Mucosa of descending colon (tissue), 3 donors: Measurements from ENCODE around the gene CEP128. TPM values are rescaled to one million over a fixed set of nuclear protein-coding genes. Genes with fewer than 3 reads are reported as not detected.

Experiments used
- ATAC-seq: fragments of 200-7000 bp; cut with Tn5 transposase; one replicate; pipeline ENCODE4 v1.9.1; 2020; ENCODE audit warnings: mild to moderate bottlenecking, moderate library complexity
- DNase-seq, 3 donors: peaks; one replicate each; pipeline ENCODE4 v3.0.0-alpha.2; 2020
- H3K36me3 ChIP-seq: fragments of 200-600 bp; one replicate; pipeline ENCODE4 v1.8.0; 2021; ENCODE audit warnings: low read depth, mild to moderate bottlenecking
- H3K4me1 ChIP-seq: fragments of 200-600 bp; one replicate; pipeline ENCODE4 v1.8.0; 2021; ENCODE audit warnings: low read depth, mild to moderate bottlenecking
- H3K4me3 ChIP-seq: fragments of 200-600 bp; one replicate; pipeline ENCODE4 v1.8.0; 2021; ENCODE audit warnings: mild to moderate bottlenecking
- H3K9me3 ChIP-seq: fragments of 200-600 bp; one replicate; pipeline ENCODE4 v1.8.0; 2021; ENCODE audit warnings: mild to moderate bottlenecking
- intact Hi-C, 2 donors: fragments of 100-400 bp; cut with DNase I in 1 of 2; cut with micrococcal nuclease in 1 of 2; formaldehyde crosslinking; loops; one replicate each; pipeline versions ENCODE4 v1.11.0 to v1.11.1; 2022; cut with DNase I, micrococcal nuclease
- total RNA-seq, 3 donors: library from RNA; stranded (reverse); fragmentation: NEBNext Ultra II Directional in 2 of 3; extraction: Animal tissue kit (Norgen Biotek cat#: 25700) in 2 of 3; gene quantifications; one replicate each; pipeline versions ENCODE4 v1.2.1 to v1.2.4, GENCODE V29; 2021 to 2023
- TF ChIP-seq, protein P1 (sequence below): fragments of 200-600 bp; IDR thresholded peaks from one replicate; pipeline ENCODE4 v1.8.0; 2022; ENCODE audit warnings: antibody characterized with exemption, mild to moderate bottlenecking
- donor health status: DM: no; HTN: no; CAD: no; lungs with moderate emphysema.
- donor health status: DM: no; HTN: no; CAD: no.
- donor health status: DM: no; HTN: yes; CAD: no.

CEP128 gene
- total RNA-seq, 3 donors from 2014 or later: 5.0 to 10.0 (median 9.3) TPM

DNA sequence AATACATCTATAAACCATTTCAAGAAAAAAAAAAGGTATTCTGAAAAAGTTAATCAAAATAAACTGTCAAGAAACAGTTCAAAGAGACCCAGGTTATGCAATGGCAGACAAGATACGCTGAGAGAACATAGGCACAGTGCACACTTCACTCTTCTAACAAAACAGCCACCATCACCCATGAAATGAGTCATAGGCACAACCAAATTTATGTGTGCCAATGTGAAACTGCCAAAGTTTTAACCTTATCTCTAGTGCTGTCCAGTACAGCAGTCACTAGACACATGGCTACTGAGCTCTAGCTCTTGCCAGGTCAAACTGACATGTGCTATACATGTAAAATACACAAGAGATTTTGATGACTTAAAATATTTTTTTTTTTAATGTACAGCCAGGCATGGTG is 1.4 kb downstream of the CEP128 start:
- Histone ChIP-seq H3K4me3 (no peak overlapping the region), H3K4me1 (peaks cover 4% of the 10 kb centered on the region), H3K9me3 (no peaks in the 10 kb centered on the region), H3K36me3 (no peaks in the 10 kb centered on the region)
- DNase-seq (no peak), ATAC-seq (no peak)
- TF ChIP-seq, protein P1, sequence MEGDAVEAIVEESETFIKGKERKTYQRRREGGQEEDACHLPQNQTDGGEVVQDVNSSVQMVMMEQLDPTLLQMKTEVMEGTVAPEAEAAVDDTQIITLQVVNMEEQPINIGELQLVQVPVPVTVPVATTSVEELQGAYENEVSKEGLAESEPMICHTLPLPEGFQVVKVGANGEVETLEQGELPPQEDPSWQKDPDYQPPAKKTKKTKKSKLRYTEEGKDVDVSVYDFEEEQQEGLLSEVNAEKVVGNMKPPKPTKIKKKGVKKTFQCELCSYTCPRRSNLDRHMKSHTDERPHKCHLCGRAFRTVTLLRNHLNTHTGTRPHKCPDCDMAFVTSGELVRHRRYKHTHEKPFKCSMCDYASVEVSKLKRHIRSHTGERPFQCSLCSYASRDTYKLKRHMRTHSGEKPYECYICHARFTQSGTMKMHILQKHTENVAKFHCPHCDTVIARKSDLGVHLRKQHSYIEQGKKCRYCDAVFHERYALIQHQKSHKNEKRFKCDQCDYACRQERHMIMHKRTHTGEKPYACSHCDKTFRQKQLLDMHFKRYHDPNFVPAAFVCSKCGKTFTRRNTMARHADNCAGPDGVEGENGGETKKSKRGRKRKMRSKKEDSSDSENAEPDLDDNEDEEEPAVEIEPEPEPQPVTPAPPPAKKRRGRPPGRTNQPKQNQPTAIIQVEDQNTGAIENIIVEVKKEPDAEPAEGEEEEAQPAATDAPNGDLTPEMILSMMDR: no peak
- intact Hi-C loops: no loop called here

DNA sequence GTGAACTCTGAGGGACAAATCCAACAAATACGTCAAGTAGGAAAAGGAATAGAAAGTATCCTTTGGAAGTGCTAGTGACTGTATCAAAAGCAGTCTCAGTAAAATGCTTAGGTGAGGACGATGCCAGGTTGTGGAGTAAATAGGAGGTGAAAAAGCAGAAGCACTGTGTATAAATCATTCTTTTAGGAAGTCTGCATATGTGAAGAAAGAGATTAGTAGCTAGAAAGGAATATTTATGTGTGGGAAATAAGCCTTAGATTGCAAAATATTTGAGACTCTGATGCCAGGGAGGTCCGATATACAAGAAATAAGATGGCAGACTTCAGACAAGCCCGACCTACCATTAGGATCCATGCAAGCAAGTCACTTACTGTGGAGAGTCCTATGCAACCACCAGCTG is 7.9 kb downstream of the CEP128 start:
- Histone ChIP-seq H3K4me3 (no peak overlapping the region), H3K36me3 (no peaks in the 10 kb centered on the region), H3K9me3 (no peaks in the 10 kb centered on the region), H3K4me1 (no peaks in the 10 kb centered on the region)
- ATAC-seq (no peak), DNase-seq (no peak)
- intact Hi-C loops: no loop called here
- TF ChIP-seq, protein P1: no peak

DNA sequence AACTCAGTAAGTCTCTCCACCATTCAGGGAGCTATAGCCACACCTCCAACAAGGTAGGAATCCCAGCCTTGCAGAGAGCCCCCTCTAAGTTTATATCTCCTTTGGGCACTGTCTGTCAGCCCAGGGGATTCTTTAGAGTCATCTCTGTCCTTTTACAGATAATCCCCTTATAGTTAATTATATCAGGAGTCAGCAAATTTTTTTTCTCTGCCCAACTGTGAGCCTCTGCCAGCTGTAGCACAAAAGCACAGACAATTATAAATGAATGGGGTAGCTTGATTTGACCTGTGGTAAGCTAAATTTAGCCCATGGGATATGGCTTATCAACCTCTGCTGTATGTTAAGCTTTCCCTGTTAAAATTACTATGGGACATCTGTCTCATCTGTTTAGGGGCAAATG is 8.3 kb downstream of the CEP128 start:
- ATAC-seq (no peak), DNase-seq (no peak)
- intact Hi-C loops: no loop called here
- no peaks in the 10 kb centered on the region for H3K36me3 ChIP-seq
- no peak overlapping the region for H3K4me3 ChIP-seq
- no peaks in the 10 kb centered on the region for H3K4me1 ChIP-seq
- TF ChIP-seq, protein P1: no peak
- no peaks in the 10 kb centered on the region for H3K9me3 ChIP-seq

DNA sequence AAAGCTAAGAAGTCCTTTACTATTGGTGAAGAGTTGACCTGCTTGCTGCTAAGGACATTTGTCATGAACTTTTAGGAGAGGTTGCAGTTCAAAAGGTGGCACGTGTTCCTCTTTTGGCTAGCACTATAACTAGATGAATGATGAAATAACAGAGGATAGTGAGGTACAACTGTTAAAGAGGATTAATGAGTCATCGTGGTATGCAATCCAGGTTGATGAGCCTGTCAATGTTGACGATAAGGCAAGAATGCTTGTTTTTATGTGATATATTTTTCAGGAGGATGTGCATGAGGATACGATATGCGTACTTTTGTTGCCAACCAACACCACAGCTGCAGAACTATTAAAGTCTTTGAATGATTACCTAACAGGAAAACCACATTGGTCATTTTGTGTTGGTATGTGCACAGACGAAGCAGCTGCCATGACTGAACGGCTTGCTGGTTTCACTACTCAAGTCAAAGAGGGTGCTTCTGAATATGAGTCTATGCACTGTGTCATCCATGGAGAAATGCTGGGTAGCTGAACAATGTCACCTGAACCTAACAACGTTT is 10.6 kb downstream of the CEP128 start:
- ATAC-seq: peak; percentile 82

DNA sequence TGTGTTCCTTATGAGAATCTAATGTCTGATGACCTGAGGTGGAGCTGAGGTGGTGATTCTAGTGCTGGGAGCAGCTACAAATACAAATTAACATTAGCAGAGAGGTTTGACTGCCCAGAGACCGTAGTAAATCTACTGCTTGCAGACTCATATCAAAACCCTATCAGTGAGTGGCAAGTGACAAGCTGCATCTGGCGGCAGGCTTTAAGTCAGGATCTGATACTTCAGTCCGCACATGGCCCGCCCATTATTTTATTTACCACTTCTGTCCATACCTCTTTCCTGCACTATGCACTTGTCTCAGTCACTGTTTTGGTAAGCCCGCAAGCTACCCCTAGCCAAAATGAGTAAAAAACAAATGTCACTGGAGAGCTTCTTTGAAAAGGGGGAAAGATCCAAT is 11.4 kb downstream of the CEP128 start:
- ATAC-seq (no peak), DNase-seq (no peak)
- H3K36me3 ChIP-seq: no peaks in the 10 kb centered on the region
- intact Hi-C loops: no loop called here
- TF ChIP-seq, protein P1: no peak
- H3K4me1 ChIP-seq: no peaks in the 10 kb centered on the region
- no peak overlapping the region for H3K4me3 ChIP-seq
- H3K9me3 ChIP-seq: no peaks in the 10 kb centered on the region

More for the DNA sequence above, 10.6 kb downstream of the CEP128 start:
- TF ChIP-seq, protein P1: no peak
- peak in 1 of 3 donors; percentile 14 for DNase-seq
- Histone ChIP-seq H3K36me3 (no peaks in the 10 kb centered on the region), H3K9me3 (no peaks in the 10 kb centered on the region), H3K4me1 (no peaks in the 10 kb centered on the region), H3K4me3 (no peak overlapping the region)
- intact Hi-C loops: no loop called here
